Hepatocyte (in vitro differentiated cells): Measurements from ENCODE around the gene LITAFD.

ENCODE experiments used
- CTCF ChIP-seq: fragments of 200-600 bp; sonication (generic); IDR thresholded peaks from 2 replicates; pipeline ENCODE4 v1.5.1; 2016; ENCODE audit warnings: antibody characterized with exemption, mild to moderate bottlenecking; ENCODE audit not compliant: poor library complexity
- EZH2phosphoT487 ChIP-seq: fragments of 200-600 bp; sonication (generic); IDR thresholded peaks from one replicate; pipeline ENCODE4 v1.6.1; 2018; ENCODE audit warnings: antibody characterized with exemption, mild to moderate bottlenecking, low read depth, moderate library complexity; ENCODE audit not compliant: unreplicated experiment, severe bottlenecking

GRCh38 chr16:8854298-8854948 is 27.7 kb upstream of the LITAFD start:
- TF ChIP-seq CTCF (no peak), EZH2phosphoT487 (no peak)
